ENCODE data around the gene HEPACAM. TPM values are rescaled to one million over a fixed set of nuclear protein-coding genes. Genes with fewer than 3 reads are reported as not detected.
A peak's percentile ranks its signal among the peaks of the same experiment; 100 is the strongest.

Gene HEPACAM
- total RNA-seq, 1 donor from 2014 or later = not detected

GRCh38 chr11:124873951-124874350 lies 61.9 kb downstream of the HEPACAM start:
- Mint-ChIP-seq H3K9me3 (no peaks in the 10 kb centered on the region), H3K4me3 (peak overlapping the region; percentile 59), H3K27me3 (ENCODE audit: low read depth) (peaks cover 75% of the 10 kb centered on the region), H3K27ac (ENCODE audit: unreplicated experiment) (no peak overlapping the region), H3K36me3 (ENCODE audit: low read depth) (no peaks in the 10 kb centered on the region), H3K4me1 (peaks cover 11% of the 10 kb centered on the region)
- TF ChIP-seq CTCF (conservative IDR thresholded peaks at IDR 0.05) = no peak
- DNase-seq (ENCODE audit: low read depth, low spot score) = no peak

GRCh38 chr11:124872741-124873140 lies 63.1 kb downstream of the HEPACAM start:
- Mint-ChIP-seq H3K4me1 (peaks cover 11% of the 10 kb centered on the region), H3K9me3 (no peaks in the 10 kb centered on the region), H3K36me3 (ENCODE audit: low read depth) (no peaks in the 10 kb centered on the region), H3K27me3 (ENCODE audit: low read depth) (peaks cover 85% of the 10 kb centered on the region), H3K27ac (ENCODE audit: unreplicated experiment) (no peak overlapping the region), H3K4me3 (peak overlapping the region; percentile 27)
- TF ChIP-seq CTCF (conservative IDR thresholded peaks at IDR 0.05) = no peak
- DNase-seq (ENCODE audit: low read depth, low spot score) = no peak

- no peak for DNase-seq (ENCODE audit: low read depth, low spot score)
- H3K4me3 Mint-ChIP-seq = peak overlapping the region; percentile 27
- H3K4me1 Mint-ChIP-seq = peaks cover 8% of the 10 kb centered on the region
- peaks cover 89% of the 10 kb centered on the region for H3K27me3 Mint-ChIP-seq (ENCODE audit: low read depth)
- no peak for TF ChIP-seq CTCF (conservative IDR thresholded peaks at IDR 0.05)
- H3K9me3 Mint-ChIP-seq = no peaks in the 10 kb centered on the region
- H3K27ac Mint-ChIP-seq (ENCODE audit: unreplicated experiment) = no peak overlapping the region
- no peaks in the 10 kb centered on the region for H3K36me3 Mint-ChIP-seq (ENCODE audit: low read depth)
Measured at GRCh38 chr11:124872280-124872679, 63.6 kb downstream of the HEPACAM start.

GRCh38 chr11:124870430-124870829 lies 65.4 kb downstream of the HEPACAM start:
- no peaks in the 10 kb centered on the region for H3K36me3 Mint-ChIP-seq (ENCODE audit: low read depth)

GRCh38 chr11:124869856-124870387 lies 65.9 kb downstream of the HEPACAM start:
- H3K4me1 Mint-ChIP-seq = no peaks in the 10 kb centered on the region
- H3K36me3 Mint-ChIP-seq (ENCODE audit: low read depth) = no peaks in the 10 kb centered on the region
- TF ChIP-seq CTCF (conservative IDR thresholded peaks at IDR 0.05) = no peak
- DNase-seq (ENCODE audit: low read depth, low spot score) = no peak
- no peaks in the 10 kb centered on the region for H3K9me3 Mint-ChIP-seq
- H3K27ac Mint-ChIP-seq (ENCODE audit: unreplicated experiment) = no peak overlapping the region
- peaks cover 100% of the 10 kb centered on the region for H3K27me3 Mint-ChIP-seq (ENCODE audit: low read depth)
- no peak overlapping the region for H3K4me3 Mint-ChIP-seq

More at GRCh38 chr11:124870430-124870829, 65.4 kb downstream of the HEPACAM start:
- TF ChIP-seq CTCF (conservative IDR thresholded peaks at IDR 0.05) = no peak
- H3K9me3 Mint-ChIP-seq = no peaks in the 10 kb centered on the region
- no peak overlapping the region for H3K27ac Mint-ChIP-seq (ENCODE audit: unreplicated experiment)
- DNase-seq (ENCODE audit: low read depth, low spot score) = no peak
- H3K4me1 Mint-ChIP-seq = no peaks in the 10 kb centered on the region
- H3K27me3 Mint-ChIP-seq (ENCODE audit: low read depth) = peaks cover 100% of the 10 kb centered on the region
- H3K4me3 Mint-ChIP-seq = no peak overlapping the region
